ENCODE results near the gene FGD2. TPM values are rescaled to one million over a fixed set of nuclear protein-coding genes. Genes with fewer than 3 reads are reported as not detected.
A peak's percentile ranks its signal among the peaks of the same experiment; 100 is the strongest.

FGD2 gene
- total and polyA plus RNA-seq, 9 of the 15 experiments (the other 6 are each of a cell fraction or from before 2014, with no cell fraction given) = 0.09 TPM; not detected in 8

GRCh38 chr6:37020812-37021211, 15.4 kb downstream of the FGD2 start (continued):
- no peak for TF ChIP-seq ZNF398 (CRISPR knock-in tag; IDR thresholded peaks at IDR 0.05)
- TF ChIP-seq ETV1 (tag; conservative IDR thresholded peaks at IDR 0.05; ENCODE audit: low read depth) = no peak
- TF ChIP-seq COPS2 (conservative IDR thresholded peaks at IDR 0.05) = no peak
- TF ChIP-seq TRIM24 (IDR thresholded peaks at IDR 0.05) = 0 out of 4 replicates have a peak, but pooled peaks of 1 of the 2 experiments have one; percentile 20
- no peak for TF ChIP-seq PURB (CRISPR knock-in tag; IDR thresholded peaks at IDR 0.05; ENCODE audit: low read depth)
- TF ChIP-seq ZNF445 (CRISPR knock-in tag; IDR thresholded peaks at IDR 0.05; ENCODE audit: low read depth) = no peak
- peak; percentile 70; the same call in 1 of the 2 replicates for TF ChIP-seq ZBTB26 (CRISPR knock-in tag; IDR thresholded peaks at IDR 0.05)
- TF ChIP-seq BRD9 (IDR thresholded peaks at IDR 0.05; ENCODE audit: low read depth, partially characterized antibody) = no peak
- peak in 1 of 2 experiments; percentile 52; a peak in 1 of 4 replicates for TF ChIP-seq HDAC1 (IDR thresholded peaks at IDR 0.05)
- TF ChIP-seq SAFB (IDR thresholded peaks at IDR 0.05; ENCODE audit: borderline replicate concordance, low read depth, low read length) = no peak
- TF ChIP-seq, protein P1, sequence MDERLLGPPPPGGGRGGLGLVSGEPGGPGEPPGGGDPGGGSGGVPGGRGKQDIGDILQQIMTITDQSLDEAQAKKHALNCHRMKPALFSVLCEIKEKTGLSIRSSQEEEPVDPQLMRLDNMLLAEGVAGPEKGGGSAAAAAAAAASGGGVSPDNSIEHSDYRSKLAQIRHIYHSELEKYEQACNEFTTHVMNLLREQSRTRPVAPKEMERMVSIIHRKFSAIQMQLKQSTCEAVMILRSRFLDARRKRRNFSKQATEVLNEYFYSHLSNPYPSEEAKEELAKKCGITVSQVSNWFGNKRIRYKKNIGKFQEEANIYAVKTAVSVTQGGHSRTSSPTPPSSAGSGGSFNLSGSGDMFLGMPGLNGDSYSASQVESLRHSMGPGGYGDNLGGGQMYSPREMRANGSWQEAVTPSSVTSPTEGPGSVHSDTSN (CRISPR knock-in tag; IDR thresholded peaks at IDR 0.05; ENCODE audit: low read depth) = no peak
- TF ChIP-seq, protein P1 (tag; conservative IDR thresholded peaks at IDR 0.05; ENCODE audit: low read depth) = no peak
- no peak for TF ChIP-seq GABPB2 (CRISPR knock-in tag; conservative IDR thresholded peaks at IDR 0.05)
- TF ChIP-seq SMC3 (conservative IDR thresholded peaks at IDR 0.05; ENCODE audit: insufficient read depth, low read depth, low read length) = no peak
- TF ChIP-seq CC2D1A (IDR thresholded peaks at IDR 0.05) = no peak
- no peak for TF ChIP-seq PRPF4 (IDR thresholded peaks at IDR 0.05; ENCODE audit: insufficient read depth, low read depth, low read length, poor library complexity, severe bottlenecking)
- TF ChIP-seq HNRNPL (IDR thresholded peaks at IDR 0.05; ENCODE audit: low read depth, low read length) = no peak
- no peak for TF ChIP-seq FOXA1 (IDR thresholded peaks at IDR 0.05; ENCODE audit: borderline replicate concordance)
- TF ChIP-seq KLF1 (tag; IDR thresholded peaks at IDR 0.05) = no peak
- TF ChIP-seq ILK (tag; IDR thresholded peaks at IDR 0.05; ENCODE audit: borderline replicate concordance, low read depth) = no peak
- 0 out of 2 replicates have a peak, but pooled peaks have one; percentile 58 for TF ChIP-seq HBP1 (CRISPR knock-in tag; IDR thresholded peaks at IDR 0.05)
- no peak for TF ChIP-seq TBL1XR1 (IDR thresholded peaks at IDR 0.05; ENCODE audit: low read length in 2 of 2)
- TF ChIP-seq XRCC4 (IDR thresholded peaks at IDR 0.05; ENCODE audit: extremely low read depth, insufficient read depth, insufficient read length) = no peak
